Astrocyte of the cerebellum (primary cell): Measurements from ENCODE around the gene TMTC1.

Experiments
- DNase-seq: peaks from one replicate; pipeline ENCODE4 v3.0.0-alpha.2; 2011; ENCODE audit warnings: low read depth
- H3K4me3 ChIP-seq: 2 replicates; pipeline ENCODE4 v1.5.1; 2011; ENCODE audit warnings: mild to moderate bottlenecking, low read depth, low read length, moderate library complexity
- CTCF ChIP-seq: IDR thresholded peaks from 2 replicates; pipeline ENCODE4 v1.5.1; 2012; ENCODE audit warnings: low read length, low read depth, moderate library complexity, mild to moderate bottlenecking; ENCODE audit errors: missing control alignments
- in situ Hi-C: cut with HindIII; loops from 2 replicates; pipeline ENCODE4 v1.10.0; 2017; ENCODE audit warnings: low sequenced_read_pairs

TMTC1 gene

GRCh38 chr12:29534935-29535334, 248.8 kb downstream of the TMTC1 start:
- TF ChIP-seq CTCF = no peak
- H3K4me3 ChIP-seq = no peak overlapping the region
- DNase-seq = no peak
- in situ Hi-C loops = no loop called here

- DNase-seq = no peak
- in situ Hi-C loops = no loop called here
- TF ChIP-seq CTCF = no peak
- no peak overlapping the region for H3K4me3 ChIP-seq
Observed at GRCh38 chr12:29533815-29534489, 249.8 kb downstream of the TMTC1 start.

- no peak for TF ChIP-seq CTCF
- in situ Hi-C loops = no loop called here
- DNase-seq = no peak
- no peak overlapping the region for H3K4me3 ChIP-seq
Observed at GRCh38 chr12:29531471-29531870, 252.3 kb downstream of the TMTC1 start.

GRCh38 chr12:29530436-29530835, 253.3 kb downstream of the TMTC1 start:
- in situ Hi-C loops = no loop called here
- no peak for TF ChIP-seq CTCF
- H3K4me3 ChIP-seq = no peak overlapping the region
- DNase-seq = no peak

GRCh38 chr12:29528161-29528560, 255.6 kb downstream of the TMTC1 start:
- no peak for TF ChIP-seq CTCF
- no peak for DNase-seq
- H3K4me3 ChIP-seq = no peak overlapping the region
- in situ Hi-C loops = no loop called here

GRCh38 chr12:29521951-29522350, 261.8 kb downstream of the TMTC1 start:
- no peak overlapping the region for H3K4me3 ChIP-seq
- in situ Hi-C loops = no loop called here
- no peak for TF ChIP-seq CTCF
- no peak for DNase-seq
